H9 (cell line): ENCODE data around the gene UNC13C. TPM values are rescaled to one million over a fixed set of nuclear protein-coding genes. Genes with fewer than 3 reads are reported as not detected.

Source experiments
- DNase-seq: peaks from one replicate; pipeline ENCODE4 v3.0.0-alpha.2; 2017
- H2AFZ ChIP-seq: one replicate; pipeline ENCODE4 v1.6.1; 2013; ENCODE audit warnings: mild to moderate bottlenecking, low read length, control low read depth, moderate library complexity
- H2AK5ac ChIP-seq: 2 replicates; pipeline ENCODE4 v1.6.1; 2013; ENCODE audit warnings: low read length, control low read depth, mixed read lengths; ENCODE audit not compliant: insufficient read length
- H2BK120ac ChIP-seq: one replicate; pipeline ENCODE4 v1.6.1; 2013; ENCODE audit warnings: low read depth, mild to moderate bottlenecking, low read length, control low read depth, inconsistent platforms; ENCODE audit not compliant: poor library complexity, severe bottlenecking
- H2BK12ac ChIP-seq: 2 replicates; pipeline ENCODE4 v1.6.1; 2013; ENCODE audit warnings: low read length, control low read depth, mixed read lengths, low read depth; ENCODE audit not compliant: insufficient read length
- H2BK15ac ChIP-seq: 2 replicates; pipeline ENCODE4 v1.6.1; 2013; ENCODE audit warnings: low read depth, low read length, control low read depth
- H2BK20ac ChIP-seq: one replicate; pipeline ENCODE4 v1.6.1; 2013; ENCODE audit warnings: low read depth, mild to moderate bottlenecking, low read length, control low read depth, inconsistent platforms; ENCODE audit not compliant: poor library complexity, severe bottlenecking
- H2BK5ac ChIP-seq: 2 replicates; pipeline ENCODE4 v1.6.1; 2013; ENCODE audit warnings: low read length, control low read depth, mixed read lengths; ENCODE audit not compliant: insufficient read length
- H3K14ac ChIP-seq: 2 replicates; pipeline ENCODE4 v1.6.1; 2013; ENCODE audit warnings: low read length, control low read depth; ENCODE audit not compliant: insufficient read depth
- H3K18ac ChIP-seq: 2 replicates; pipeline ENCODE4 v1.6.1; 2013; ENCODE audit warnings: low read depth, mild to moderate bottlenecking, mixed read lengths, low read length, control low read depth; ENCODE audit not compliant: insufficient read length
- H3K23ac ChIP-seq: 2 replicates; pipeline ENCODE4 v1.6.1; 2013; ENCODE audit warnings: low read length, control low read depth, mixed read lengths, low read depth; ENCODE audit not compliant: insufficient read length
- H3K23me2 ChIP-seq: 2 replicates; pipeline ENCODE4 v1.6.1; 2013; ENCODE audit warnings: low read depth, mild to moderate bottlenecking, mixed read lengths, low read length, control low read depth; ENCODE audit not compliant: insufficient read length, poor library complexity, severe bottlenecking
- H3K27ac ChIP-seq: 2 replicates; pipeline ENCODE4 v1.5.1; 2013; ENCODE audit warnings: low read length, control low read depth, mixed read lengths, low read depth; ENCODE audit not compliant: insufficient read length
- H3K27me3 ChIP-seq: 2 replicates; pipeline ENCODE4 v1.6.1; 2013; ENCODE audit warnings: low read length, control low read depth, inconsistent platforms; ENCODE audit not compliant: insufficient read depth
- H3K4ac ChIP-seq: 2 replicates; pipeline ENCODE4 v1.6.1; 2013; ENCODE audit warnings: low read depth, mild to moderate bottlenecking, control low read depth, inconsistent platforms, low read length, moderate library complexity
- H3K4me1 ChIP-seq: 2 replicates; pipeline ENCODE4 v1.6.1; 2013; ENCODE audit warnings: low read length, control low read depth, inconsistent platforms; ENCODE audit not compliant: insufficient read depth
- H3K4me2 ChIP-seq: 2 replicates; pipeline ENCODE4 v1.6.1; 2013; ENCODE audit warnings: low read length, control low read depth, mixed read lengths; ENCODE audit not compliant: insufficient read length, insufficient read depth
- H3K56ac ChIP-seq: 2 replicates; pipeline ENCODE4 v1.6.1; 2013; ENCODE audit warnings: low read depth, mild to moderate bottlenecking, mixed read lengths, low read length, control low read depth; ENCODE audit not compliant: insufficient read length
- H3K79me1 ChIP-seq: 2 replicates; pipeline ENCODE4 v1.6.1; 2013; ENCODE audit warnings: low read depth, mild to moderate bottlenecking, moderate library complexity, low read length, control low read depth, inconsistent platforms; ENCODE audit not compliant: insufficient read depth, poor library complexity, severe bottlenecking
- H3K79me2 ChIP-seq: 2 replicates; pipeline ENCODE4 v1.6.1; 2013; ENCODE audit warnings: low read length, control low read depth, inconsistent platforms; ENCODE audit not compliant: insufficient read depth
- H3K9ac ChIP-seq: 2 replicates; pipeline ENCODE4 v1.6.1; 2013; ENCODE audit warnings: low read length, control low read depth, mixed read lengths; ENCODE audit not compliant: insufficient read length; ENCODE audit errors: extremely low read depth
- H3K9me3 ChIP-seq: one replicate; pipeline ENCODE4 v1.6.1; 2013; ENCODE audit warnings: low read depth, low read length, inconsistent platforms; ENCODE audit not compliant: control insufficient read depth
- H3T11ph ChIP-seq: one replicate; pipeline ENCODE4 v1.6.1; 2013; ENCODE audit warnings: mild to moderate bottlenecking, low read length, control low read depth, inconsistent platforms
- H4K20me1 ChIP-seq: one replicate; pipeline ENCODE4 v1.6.1; 2013; ENCODE audit not compliant: control insufficient read depth, insufficient read length, insufficient read depth
- H4K5ac ChIP-seq: 2 replicates; pipeline ENCODE4 v1.6.1; 2013; ENCODE audit warnings: low read depth, mild to moderate bottlenecking, mixed read lengths, low read length, control low read depth; ENCODE audit not compliant: insufficient read length
- H4K8ac ChIP-seq: replicated peaks from 2 replicates; pipeline ENCODE4 v1.6.1; 2013; ENCODE audit warnings: low read length, control low read depth, mixed read lengths, low read depth; ENCODE audit not compliant: insufficient read length
- H4K91ac ChIP-seq: 2 replicates; pipeline ENCODE4 v1.6.1; 2013; ENCODE audit warnings: low read depth, mild to moderate bottlenecking, moderate library complexity, mixed read lengths, low read length, control low read depth; ENCODE audit not compliant: insufficient read length
- H3K27ac Mint-ChIP-seq, 3 experiments: 2 replicates in 2 of 3; 3 replicates in 1 of 3; pipeline ENCODE4 v1.8.0; 2020 to 2021; ENCODE audit warnings: mixed read lengths in 3 of 3, mild to moderate bottlenecking in 1 of 3, moderate library complexity in 1 of 3
- H3K27me3 Mint-ChIP-seq: 2 replicates; pipeline ENCODE4 v1.8.0; 2021; ENCODE audit warnings: low read depth, mild to moderate bottlenecking, moderate library complexity, mixed read lengths
- H3K36me3 Mint-ChIP-seq, 3 experiments: 2 replicates in 2 of 3; 3 replicates in 1 of 3; pipeline ENCODE4 v1.8.0; 2020 to 2021; ENCODE audit warnings: low read depth in 3 of 3, mixed read lengths in 3 of 3; ENCODE audit not compliant: insufficient read depth in 1 of 3
- H3K4me1 Mint-ChIP-seq, 2 experiments: 2 replicates each; pipeline ENCODE4 v1.8.0; 2020; ENCODE audit warnings: mixed read lengths in 2 of 2
- H3K4me3 Mint-ChIP-seq, 2 experiments: 2 replicates in 1 of 2; 3 replicates in 1 of 2; pipeline ENCODE4 v1.8.0; 2020 to 2021; ENCODE audit warnings: mild to moderate bottlenecking in 2 of 2, mixed read lengths in 2 of 2, moderate library complexity in 1 of 2
- H3K9me3 Mint-ChIP-seq, 2 experiments: 2 replicates in 1 of 2; 3 replicates in 1 of 2; pipeline ENCODE4 v1.8.0; 2020; ENCODE audit warnings: mild to moderate bottlenecking in 2 of 2, mixed read lengths in 2 of 2, moderate library complexity in 1 of 2
- CTCF ChIP-seq: fragments of 200-600 bp; sonication (generic); conservative IDR thresholded peaks from 3 replicates; pipeline ENCODE4 v1.8.0; 2021; ENCODE audit warnings: antibody characterized with exemption, mild to moderate bottlenecking
- WGBS: extraction: QIAGEN DNeasy Blood & Tissue Kit; methylation state at CpG from one replicate; pipeline ENCODE4 v1.1.7; 2013; ENCODE audit warnings: missing lambda C conversion rate, low lambda C conversion rate, mixed read lengths; ENCODE audit not compliant: insufficient read length; ENCODE audit errors: extremely low coverage; 5-methylcytosine and 5-hydroxymethylcytosine counted together
- total RNA-seq: library from RNA; stranded (reverse); gene quantifications from 2 replicates; pipeline ENCODE4 v1.2.1, GENCODE V29; 2021

The UNC13C gene
- total RNA-seq, 1 experiment from 2014 or later, result 0.02 TPM

DNA sequence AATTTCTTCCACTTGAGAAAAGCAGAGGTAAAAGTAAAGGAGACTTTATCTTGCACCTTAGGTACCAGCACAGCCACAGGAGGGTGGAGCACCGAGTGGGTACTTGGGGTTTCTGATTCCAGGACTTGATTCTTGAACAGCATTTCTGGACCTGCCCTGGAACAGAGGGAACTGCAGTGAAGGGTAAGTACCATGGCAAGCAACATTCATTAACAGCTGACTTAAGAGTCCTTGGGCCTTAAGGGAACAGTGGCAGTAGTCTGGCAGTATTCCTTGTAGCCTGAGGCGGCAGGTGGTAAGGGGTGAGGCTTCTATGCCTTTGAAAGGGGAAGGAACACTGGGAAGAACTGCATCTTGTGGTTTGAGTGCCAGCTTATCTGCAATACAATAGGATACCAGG is 666.6 kb downstream of the UNC13C start:
- no CpG with 5 or more reads among the region's 2 CpGs for WGBS
- DNase-seq, result no peak
- Mint-ChIP-seq H3K9me3 (peaks cover 17 to 18% of the 10 kb centered on the region in 2 experiments), H3K4me3 (no peak overlapping the region), H3K27ac (no peak overlapping the region), H3K36me3 (peaks cover 3 to 7% (median 5%) of the 10 kb centered on the region in 3 experiments), H3K4me1 (no peaks in the 10 kb centered on the region), H3K27me3 (no peaks in the 10 kb centered on the region)
- Histone ChIP-seq H3K18ac (no peak overlapping the region), H3T11ph (no peak overlapping the region), H4K8ac (no peak overlapping the region), H3K9ac (no peak overlapping the region), H3K23ac (no peak overlapping the region), H2AK5ac (no peak overlapping the region), H4K91ac (no peak overlapping the region), H4K20me1 (no peaks in the 10 kb centered on the region), H2BK120ac (no peak overlapping the region), H2BK15ac (no peak overlapping the region), H3K27me3 (no peaks in the 10 kb centered on the region), H4K5ac (no peak overlapping the region), H3K9me3 (peaks cover 8% of the 10 kb centered on the region), H3K4me2 (no peak overlapping the region), H3K79me1 (no peaks in the 10 kb centered on the region), H2AFZ (no peak overlapping the region), H3K56ac (no peak overlapping the region), H3K79me2 (no peaks in the 10 kb centered on the region), H2BK20ac (no peak overlapping the region), H3K23me2 (no peaks in the 10 kb centered on the region), H2BK5ac (no peak overlapping the region), H3K27ac (no peak overlapping the region), H3K14ac (no peak overlapping the region), H2BK12ac (no peak overlapping the region), H3K4ac (no peak overlapping the region), H3K4me1 (no peaks in the 10 kb centered on the region)
- TF ChIP-seq CTCF, result no peak
